DND-41 (cell line): Measurements from ENCODE around the gene LSMEM2.
A peak's percentile ranks its signal among the peaks of the same experiment; 100 is the strongest.

Source experiments
- ATAC-seq: fragments of 200-7000 bp; cut with Tn5 transposase; 3 replicates; pipeline ENCODE4 v1.9.1; 2021; ENCODE audit warnings: low read depth; ENCODE audit not compliant: insufficient read depth
- DNase-seq: peaks from one replicate; pipeline ENCODE4 v3.0.0-alpha.2; 2020
- H2AFZ ChIP-seq: 2 replicates; pipeline ENCODE4 v1.6.0; 2012; ENCODE audit warnings: low read depth, low read length
- H3K27ac ChIP-seq: 2 replicates; pipeline ENCODE4 v1.5.1; 2012; ENCODE audit warnings: low read length, inconsistent platforms
- H3K27me3 ChIP-seq: fragments of 200-600 bp; sonication (generic); 2 replicates; pipeline ENCODE4 v1.6.0; 2012; ENCODE audit warnings: low read length, mild to moderate bottlenecking, inconsistent platforms; ENCODE audit not compliant: insufficient read depth, poor library complexity
- H3K36me3 ChIP-seq: 2 replicates; pipeline ENCODE4 v1.5.1; 2012; ENCODE audit warnings: low read length, inconsistent platforms; ENCODE audit not compliant: insufficient read depth
- H3K4me1 ChIP-seq: 2 replicates; pipeline ENCODE4 v1.5.1; 2012; ENCODE audit warnings: mild to moderate bottlenecking, low read length; ENCODE audit not compliant: insufficient read depth
- H3K4me2 ChIP-seq: 2 replicates; pipeline ENCODE4 v1.6.0; 2012; ENCODE audit warnings: mild to moderate bottlenecking, moderate library complexity, low read length, inconsistent platforms; ENCODE audit not compliant: insufficient read depth
- H3K4me3 ChIP-seq, 2 experiments: fragments of 200-600 bp in 1 of 2; shearing (Covaris generic) in 1 of 2; 2 replicates each; pipeline ENCODE4 v1.5.1; 2012 to 2016; ENCODE audit warnings: inconsistent platforms in 2 of 2, low read length in 2 of 2, mild to moderate bottlenecking in 2 of 2, low read depth in 1 of 2, moderate library complexity in 1 of 2
- H3K79me2 ChIP-seq: 2 replicates; pipeline ENCODE4 v1.6.0; 2012; ENCODE audit warnings: low read length, inconsistent platforms; ENCODE audit not compliant: insufficient read depth
- H3K9ac ChIP-seq: 2 replicates; pipeline ENCODE4 v1.6.0; 2012; ENCODE audit warnings: low read depth, mild to moderate bottlenecking, inconsistent platforms, low read length, moderate library complexity
- H3K9me3 ChIP-seq: 2 replicates; pipeline ENCODE4 v1.5.1; 2012; ENCODE audit warnings: low read length, moderate library complexity, mild to moderate bottlenecking, inconsistent platforms; ENCODE audit not compliant: insufficient read depth, severe bottlenecking
- H4K20me1 ChIP-seq: 2 replicates; pipeline ENCODE4 v1.6.0; 2012; ENCODE audit warnings: low read length; ENCODE audit not compliant: insufficient read depth
- CTCF ChIP-seq: IDR thresholded peaks from 2 replicates; pipeline ENCODE4 v1.5.1; 2012; ENCODE audit warnings: borderline replicate concordance, low read length, moderate library complexity, mild to moderate bottlenecking; ENCODE audit not compliant: poor library complexity, severe bottlenecking; ENCODE audit errors: extremely low read depth
- EZH2 ChIP-seq: IDR thresholded peaks from 3 replicates; pipeline ENCODE4 v1.6.1; 2012; ENCODE audit warnings: borderline replicate concordance, low read depth, mild to moderate bottlenecking, moderate library complexity, low read length, inconsistent platforms; ENCODE audit not compliant: severe bottlenecking

LSMEM2 gene

GRCh38 chr3:50324351-50325112 is 45.6 kb downstream of the LSMEM2 start:
- ATAC-seq (peak; percentile 34), DNase-seq (peak; percentile 71)
- no peaks in the 10 kb centered on the region for H3K9me3 ChIP-seq
- no peaks in the 10 kb centered on the region for H3K27me3 ChIP-seq
- no peak overlapping the region; the same call in 1 of the 2 replicates for H3K27ac ChIP-seq
- H3K9ac ChIP-seq: 0 out of 2 replicates have a peak overlapping the region, but pooled peaks have one; percentile 2
- H3K79me2 ChIP-seq: peaks cover 36% of the 10 kb centered on the region
- no peak overlapping the region for H3K4me3 ChIP-seq
- H4K20me1 ChIP-seq: peaks cover 18% of the 10 kb centered on the region; the same call in 1 of the 2 replicates
- TF ChIP-seq EZH2 (no peak), CTCF (peak; percentile 92)
- H2AFZ ChIP-seq: no peak overlapping the region
- H3K36me3 ChIP-seq: peaks cover 37% of the 10 kb centered on the region
- H3K4me2 ChIP-seq: 0 out of 2 replicates have a peak overlapping the region, but pooled peaks have one; percentile 1
- peaks cover 58% of the 10 kb centered on the region for H3K4me1 ChIP-seq

- Histone ChIP-seq H4K20me1 (peaks cover 15% of the 10 kb centered on the region; the same call in 1 of the 2 replicates), H3K27ac (no peak overlapping the region), H2AFZ (no peak overlapping the region), H3K27me3 (no peaks in the 10 kb centered on the region), H3K79me2 (peaks cover 31% of the 10 kb centered on the region), H3K4me1 (peaks cover 58% of the 10 kb centered on the region), H3K36me3 (peaks cover 37% of the 10 kb centered on the region), H3K9ac (no peak overlapping the region), H3K4me2 (no peak overlapping the region), H3K9me3 (no peaks in the 10 kb centered on the region), H3K4me3 (no peak overlapping the region)
- TF ChIP-seq EZH2 (no peak), CTCF (no peak)
- no peak for DNase-seq
- no peak for ATAC-seq
These were observed 46.2 kb downstream of the LSMEM2 start for GRCh38 chr3:50325113-50325480.

GRCh38 chr3:50325497-50326181 is 46.8 kb downstream of the LSMEM2 start:
- ATAC-seq (no peak), DNase-seq (no peak)
- no peak for TF ChIP-seq CTCF
- no peak for TF ChIP-seq EZH2

More at GRCh38 chr3:50325497-50326181, 46.8 kb downstream of the LSMEM2 start:
- H3K27ac ChIP-seq: no peak overlapping the region
- peaks cover 30% of the 10 kb centered on the region for H3K79me2 ChIP-seq
- H3K4me1 ChIP-seq: peaks cover 58% of the 10 kb centered on the region
- peak overlapping the region; percentile 21 for H3K9ac ChIP-seq
- no peaks in the 10 kb centered on the region for H3K9me3 ChIP-seq
- no peaks in the 10 kb centered on the region for H3K27me3 ChIP-seq
- no peak overlapping the region for H3K4me3 ChIP-seq
- no peak overlapping the region for H2AFZ ChIP-seq
- peaks cover 17% of the 10 kb centered on the region; the same call in 1 of the 2 replicates for H4K20me1 ChIP-seq
- H3K4me2 ChIP-seq: peak overlapping the region; percentile 23
- H3K36me3 ChIP-seq: peaks cover 40% of the 10 kb centered on the region
